Activated CD8-positive, alpha-beta memory T cell treated with anti-CD3 and anti-CD28 coated beads for 1 hour (primary cell): ENCODE results near the gene INSIG1.

Experiments used
- DNase-seq, 2 donors: peaks; one replicate each; pipeline ENCODE4 v3.0.0-alpha.2; 2020; ENCODE audit warnings: low read depth in 1 of 2; ENCODE audit errors: extremely low read depth in 1 of 2

INSIG1 gene

DNA sequence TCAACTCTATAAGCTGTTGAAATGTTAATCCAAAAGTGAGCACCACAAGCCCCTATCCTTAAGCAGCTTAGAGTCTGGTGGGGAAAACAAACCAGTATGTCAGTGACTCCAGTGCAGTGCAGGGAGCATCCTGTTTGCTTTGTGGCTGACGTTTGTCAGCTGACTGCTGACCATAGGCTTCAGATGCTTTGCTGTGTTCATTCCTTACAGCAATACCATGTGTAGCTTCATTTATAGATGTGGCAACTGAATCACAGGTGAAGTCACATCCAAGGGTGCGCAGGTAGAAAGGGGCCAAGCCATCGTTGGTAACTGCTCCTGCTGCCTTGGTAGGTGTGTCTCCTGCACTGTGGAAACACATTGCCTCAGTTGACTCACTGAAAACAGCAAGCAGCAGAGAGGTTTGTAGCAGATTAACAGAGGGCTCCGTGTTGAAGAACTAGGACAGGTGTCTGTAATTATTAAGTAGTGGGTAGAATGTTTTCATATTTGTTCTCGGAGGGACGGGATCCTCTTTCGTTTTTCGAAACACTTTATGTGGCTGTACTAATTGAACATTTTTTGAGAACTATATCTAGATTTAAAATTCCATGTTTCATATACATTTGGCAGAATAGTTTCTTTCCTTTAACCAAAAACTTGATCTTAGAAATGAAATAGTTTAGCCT is 2.0 kb downstream of the INSIG1 start:
- peak in 1 of 2 donors; percentile 1 for DNase-seq

DNA sequence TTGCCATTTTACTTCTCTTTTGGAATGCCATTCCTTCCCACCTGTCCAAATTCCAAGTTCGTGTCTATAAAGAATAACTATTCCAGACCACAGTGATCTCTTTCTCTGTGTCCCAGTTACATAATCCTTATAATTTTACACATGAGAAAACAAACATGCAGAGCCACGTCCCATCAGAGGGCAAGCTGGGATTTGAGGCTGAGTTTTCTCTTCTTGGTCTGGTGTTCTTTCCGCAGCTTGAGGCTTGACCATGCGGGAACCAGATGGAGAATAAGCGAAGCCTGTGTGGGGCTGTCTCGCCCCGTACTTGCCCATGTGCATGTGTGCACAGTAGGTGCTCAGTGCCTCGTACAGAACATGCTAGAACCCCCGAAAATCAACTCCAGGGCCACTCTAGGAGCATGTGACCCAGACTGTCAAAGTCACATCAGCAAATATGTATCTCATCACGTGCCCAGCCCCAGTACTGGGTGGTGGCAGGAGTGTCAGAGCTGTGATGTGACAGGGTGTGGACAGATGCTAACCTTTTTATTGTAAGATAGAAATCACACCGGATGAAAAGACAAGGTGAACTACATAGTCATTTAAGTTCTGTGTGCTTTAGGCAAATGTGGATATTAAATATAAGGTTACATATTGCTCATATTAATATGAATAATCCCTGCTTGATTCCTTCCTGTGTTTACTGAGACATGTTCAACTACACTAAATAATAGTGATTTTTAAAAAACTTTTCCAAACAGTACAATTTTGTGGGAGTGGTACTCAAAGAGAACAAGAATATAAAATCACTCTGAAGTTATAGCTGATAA is 3.2 kb downstream of the INSIG1 start:
- DNase-seq = no peak

DNA sequence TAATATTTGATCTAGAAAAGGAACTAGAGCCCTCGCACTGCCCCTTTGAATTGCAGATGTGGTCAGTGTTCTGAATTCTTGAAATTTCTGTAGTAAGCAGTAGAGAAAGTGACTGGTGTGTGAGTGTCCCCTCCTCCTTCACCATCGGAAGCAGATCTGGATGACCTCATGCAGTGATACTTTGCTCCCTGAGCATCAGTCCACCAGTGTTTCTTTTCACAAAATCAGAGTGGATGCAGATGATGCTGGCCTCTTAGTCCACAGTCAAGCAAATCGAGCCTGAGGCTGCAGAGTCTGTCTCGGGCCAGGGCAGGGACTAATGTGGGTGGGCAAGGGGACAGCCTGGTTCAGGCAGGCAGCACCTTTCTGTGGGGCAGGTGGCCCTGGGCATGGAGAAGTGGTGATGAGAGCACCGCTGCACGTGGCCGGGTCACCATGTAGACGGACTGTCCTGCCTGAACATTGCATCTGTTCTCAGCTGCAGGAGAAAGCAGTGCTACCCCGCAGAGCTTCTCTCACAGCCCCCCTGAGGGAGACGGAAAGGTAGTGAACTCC is 5.4 kb downstream of the INSIG1 start:
- DNase-seq = no peak

DNA sequence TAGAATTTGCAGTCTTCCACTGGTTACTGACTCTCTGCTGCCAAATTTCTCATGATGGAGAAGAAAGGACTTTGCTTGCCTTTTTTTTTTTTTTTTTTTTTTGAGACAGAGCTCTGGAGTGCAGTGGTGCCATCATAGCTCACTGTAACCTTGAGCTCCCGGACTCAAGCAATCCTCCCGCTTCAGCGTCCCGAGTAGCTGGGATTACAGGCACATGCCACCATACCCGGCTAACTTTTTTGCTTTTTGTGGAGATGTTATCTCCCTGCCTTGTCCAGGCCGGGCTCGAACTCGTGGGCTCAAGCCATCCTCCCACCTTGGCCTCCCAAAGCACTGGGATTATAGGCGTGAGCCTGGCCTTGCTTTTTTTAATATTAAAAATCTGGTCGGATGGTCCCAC is 6.2 kb downstream of the INSIG1 start:
- no peak for DNase-seq

DNA sequence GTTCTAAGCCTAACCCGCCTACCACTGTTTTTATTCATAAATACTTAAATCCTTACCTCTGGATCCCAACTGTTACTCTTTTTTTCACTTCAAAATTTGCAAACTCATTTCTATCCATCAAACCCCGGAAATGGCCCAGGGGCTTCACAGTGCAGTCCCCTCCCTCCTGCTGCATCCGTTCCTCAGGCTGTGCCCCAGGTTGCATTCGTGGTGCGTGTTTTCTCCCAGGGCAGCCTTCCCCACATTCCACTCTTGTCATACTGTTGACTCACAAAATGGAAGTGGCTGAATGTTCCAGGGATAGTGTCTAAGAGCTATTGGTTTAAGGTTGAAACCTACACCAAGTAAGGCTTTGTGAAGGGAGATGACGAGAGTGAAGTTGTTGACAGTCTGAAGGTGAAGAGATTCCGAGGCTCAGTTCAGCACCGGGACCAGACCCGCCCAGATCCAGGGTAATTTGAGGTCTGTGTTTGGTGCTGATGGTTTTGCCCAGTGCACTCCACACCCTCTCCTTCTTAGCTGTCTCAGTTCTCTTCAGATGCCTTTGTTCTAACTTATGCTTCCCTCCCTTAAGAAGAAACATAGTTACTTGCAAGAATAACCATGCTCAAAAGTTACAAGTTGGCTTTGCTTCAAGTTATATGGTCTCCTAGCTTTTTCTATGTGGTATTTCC is 7.7 kb downstream of the INSIG1 start:
- no peak for DNase-seq

DNA sequence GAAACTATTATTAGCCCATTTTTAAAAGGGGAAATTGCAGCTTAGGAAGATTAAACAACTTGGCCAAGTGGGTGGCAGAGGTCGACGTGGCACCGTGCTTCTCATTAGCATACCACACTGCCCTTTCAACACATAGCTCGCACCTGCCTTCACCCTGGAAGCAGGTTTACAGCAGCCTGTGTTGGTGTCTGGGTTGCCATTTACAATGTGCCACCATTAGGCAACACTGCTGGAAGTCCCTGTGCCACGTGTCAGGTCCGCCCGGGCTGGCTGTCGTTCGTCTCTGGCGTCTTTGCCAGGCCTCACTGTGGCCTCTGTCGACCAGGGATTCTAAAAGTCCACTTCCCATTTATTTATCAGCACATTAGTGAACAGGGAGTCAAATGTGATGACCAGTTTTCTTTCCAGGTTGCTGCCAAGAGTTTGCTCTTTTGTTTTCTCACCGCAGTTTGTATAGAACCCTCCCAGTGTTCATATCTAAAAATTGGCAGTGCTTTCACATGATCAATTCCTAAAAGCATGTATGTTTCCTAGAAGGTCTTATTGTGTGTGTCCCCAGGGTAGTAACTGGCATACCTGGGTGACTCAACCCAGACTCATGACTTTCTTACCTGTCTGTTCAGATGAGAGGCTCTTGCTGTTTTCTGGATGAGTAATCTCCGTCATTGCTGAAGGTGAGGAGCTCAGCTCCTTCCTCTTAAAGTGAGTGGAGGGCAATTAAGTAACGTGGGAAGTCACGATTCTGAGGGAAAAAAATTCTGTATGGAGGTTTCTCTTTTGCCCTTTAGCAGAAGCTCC is 9.2 kb downstream of the INSIG1 start:
- no peak for DNase-seq

DNA sequence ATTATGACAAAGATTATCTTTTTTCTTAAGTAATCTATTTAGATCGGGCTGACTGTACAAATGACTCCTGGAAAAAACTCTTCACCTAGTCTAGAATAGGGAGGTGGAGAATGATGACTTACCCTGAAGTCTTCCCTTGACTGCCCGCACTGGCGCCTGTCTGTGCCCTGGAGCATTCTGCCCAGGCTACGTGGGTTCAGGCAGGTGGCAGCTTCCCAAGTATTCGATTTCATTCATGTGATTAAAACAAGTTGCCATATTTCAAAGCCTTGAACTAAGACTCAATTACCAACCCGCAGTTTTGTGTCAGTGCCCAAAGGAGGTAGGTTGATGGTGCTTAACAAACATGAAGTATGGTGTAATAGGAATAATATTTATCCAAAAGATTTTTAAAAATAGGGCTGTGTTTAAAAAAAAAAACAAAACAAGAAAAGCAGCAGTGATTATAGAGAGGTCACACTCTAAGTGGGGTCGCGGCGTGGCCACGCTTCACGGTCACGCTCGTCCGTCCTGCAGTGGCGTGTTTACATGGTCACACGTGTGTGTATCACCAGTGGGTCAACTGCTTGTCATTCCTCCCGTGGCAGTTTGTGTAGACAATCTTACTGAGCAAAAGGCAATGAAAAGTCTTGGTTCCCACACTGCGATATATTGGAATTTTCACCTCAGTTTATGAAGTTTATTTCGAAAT is 10.8 kb downstream of the INSIG1 start:
- no peak for DNase-seq

DNA sequence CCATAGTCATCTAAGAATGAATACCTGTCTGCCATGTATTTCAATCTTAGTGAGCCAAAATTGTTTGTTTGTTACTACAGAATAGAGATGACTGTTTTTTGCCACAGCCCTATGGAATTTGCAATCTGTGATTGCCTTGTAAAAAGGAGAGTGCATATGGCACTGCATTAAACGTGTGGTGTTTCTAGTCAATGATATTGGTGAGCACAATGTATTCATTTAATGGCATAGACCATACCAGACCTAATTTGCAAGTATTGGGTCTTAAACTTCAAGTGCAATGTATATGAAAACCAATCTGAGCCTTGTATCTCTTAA is 11.3 kb downstream of the INSIG1 start:
- DNase-seq = no peak

DNA sequence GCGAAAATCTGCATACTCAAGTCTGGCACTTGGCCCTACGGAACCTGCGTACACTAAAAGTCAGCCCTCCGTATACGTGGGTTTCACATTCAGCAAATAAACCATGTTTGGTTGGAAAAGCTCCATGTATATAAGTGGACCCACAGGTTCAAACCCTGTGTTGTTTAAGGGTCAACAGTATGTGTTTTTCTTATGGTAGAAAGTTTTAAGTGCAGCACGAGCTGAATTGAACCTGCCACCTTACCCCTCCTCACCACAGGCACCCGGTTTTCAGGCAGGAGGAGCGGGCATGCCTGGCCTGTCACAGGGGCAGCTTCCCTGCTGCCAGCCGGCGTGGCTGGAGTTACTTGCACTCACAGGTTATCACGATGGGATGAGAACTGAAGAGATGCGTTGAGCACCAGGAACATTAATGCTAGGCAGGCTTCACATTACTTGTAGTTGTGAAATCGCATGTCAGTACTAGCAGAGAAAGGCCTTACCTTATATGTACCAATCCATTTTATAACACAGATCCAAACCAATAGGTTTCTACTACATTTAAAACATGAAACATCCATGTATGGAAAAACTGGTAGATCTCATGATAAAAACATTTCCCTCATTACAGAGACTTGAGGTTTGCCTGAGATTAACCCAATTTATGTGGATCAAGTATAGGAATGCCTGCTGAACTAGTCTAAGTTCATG is 12.9 kb downstream of the INSIG1 start:
- no peak for DNase-seq

DNA sequence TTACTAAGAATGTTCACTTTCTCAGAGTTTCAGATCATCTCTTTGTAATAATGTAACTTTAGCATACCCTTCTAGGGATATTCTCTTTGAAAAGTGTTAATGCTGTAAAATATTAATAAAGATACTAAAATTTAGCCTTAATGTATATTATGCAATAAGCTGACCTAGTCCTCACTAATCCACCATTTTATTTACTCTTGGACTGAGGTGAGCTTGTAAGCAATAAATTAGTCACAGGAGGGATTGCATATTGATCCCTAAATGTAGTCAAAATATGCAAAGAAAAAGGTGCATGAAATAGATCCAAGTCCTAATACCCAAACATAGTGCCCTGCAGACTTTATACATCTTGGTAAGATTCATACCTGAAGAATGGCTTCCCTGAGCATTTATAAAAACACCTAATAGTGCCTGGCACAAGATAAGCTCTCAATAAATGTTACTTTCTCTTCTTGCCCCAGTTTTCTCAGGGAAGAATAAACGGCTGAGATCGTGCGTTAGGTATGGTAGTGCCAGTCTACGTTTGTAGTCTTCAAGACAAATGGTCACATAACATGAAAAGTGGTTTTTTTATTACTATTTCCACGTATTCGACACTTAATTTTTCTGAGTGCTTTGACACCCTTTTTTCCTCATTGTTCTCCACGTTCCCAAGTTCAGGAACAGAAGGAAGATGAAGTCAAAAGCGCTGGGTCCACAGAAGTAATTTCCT is 14.3 kb downstream of the INSIG1 start:
- no peak for DNase-seq

DNA sequence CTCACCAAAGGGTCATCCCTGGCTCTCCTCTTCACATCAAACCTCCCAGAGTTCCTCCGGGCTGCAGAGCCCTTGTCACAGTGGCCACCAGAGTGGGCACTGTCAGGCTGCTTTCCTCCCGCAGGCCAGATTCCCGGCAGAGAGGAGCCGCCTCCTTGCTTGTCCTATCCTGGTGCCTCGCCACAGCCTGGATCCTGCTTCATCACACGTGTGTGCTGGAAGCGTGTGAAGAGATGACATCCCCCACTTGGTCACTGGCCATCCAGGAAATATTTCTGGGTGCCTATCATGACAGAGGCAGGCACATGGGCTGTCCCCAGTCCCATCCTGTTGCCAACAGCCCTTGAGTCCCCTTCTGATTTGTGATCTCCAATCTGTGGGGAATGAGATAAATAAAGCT is 15.0 kb downstream of the INSIG1 start:
- no peak for DNase-seq

DNA sequence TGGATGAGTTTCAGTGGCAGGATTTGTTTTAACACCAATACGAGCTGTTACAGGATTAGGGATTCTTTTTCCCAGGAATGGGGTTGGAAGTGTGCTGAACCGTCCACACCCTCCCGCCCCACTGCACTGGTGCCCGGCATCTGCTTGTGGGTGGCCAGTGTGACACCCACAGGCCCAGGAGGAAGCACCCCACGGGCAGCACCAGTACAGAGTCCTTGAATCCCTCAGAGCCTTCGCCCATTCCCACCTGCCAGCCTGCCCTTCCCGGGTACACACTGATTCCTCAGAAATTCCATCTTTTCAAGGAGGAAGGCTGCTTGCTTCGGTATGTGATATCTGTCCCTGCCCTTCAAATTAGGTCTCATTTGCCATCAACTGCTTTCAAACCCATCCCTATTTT is 15.4 kb downstream of the INSIG1 start:
- no peak for DNase-seq

DNA sequence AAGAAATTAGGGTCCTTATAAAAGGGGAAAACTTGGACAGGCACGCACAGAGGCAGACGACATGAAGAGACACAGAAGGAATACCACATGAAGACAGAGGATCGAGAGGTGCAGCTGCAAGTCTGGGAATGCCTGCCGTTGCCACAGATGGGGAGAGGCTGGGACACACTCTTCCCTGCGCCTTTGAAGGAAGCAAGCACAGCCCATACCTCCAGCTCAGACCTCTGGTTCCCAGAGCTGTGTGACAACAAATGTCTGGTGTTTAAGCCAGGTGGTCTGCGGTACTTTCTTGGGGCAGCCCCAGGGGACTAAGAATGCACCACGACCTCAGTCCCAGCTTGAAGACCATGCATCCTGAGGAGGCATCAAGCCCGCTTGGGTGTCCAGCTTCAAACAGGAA is 18.3 kb downstream of the INSIG1 start:
- no peak for DNase-seq

DNA sequence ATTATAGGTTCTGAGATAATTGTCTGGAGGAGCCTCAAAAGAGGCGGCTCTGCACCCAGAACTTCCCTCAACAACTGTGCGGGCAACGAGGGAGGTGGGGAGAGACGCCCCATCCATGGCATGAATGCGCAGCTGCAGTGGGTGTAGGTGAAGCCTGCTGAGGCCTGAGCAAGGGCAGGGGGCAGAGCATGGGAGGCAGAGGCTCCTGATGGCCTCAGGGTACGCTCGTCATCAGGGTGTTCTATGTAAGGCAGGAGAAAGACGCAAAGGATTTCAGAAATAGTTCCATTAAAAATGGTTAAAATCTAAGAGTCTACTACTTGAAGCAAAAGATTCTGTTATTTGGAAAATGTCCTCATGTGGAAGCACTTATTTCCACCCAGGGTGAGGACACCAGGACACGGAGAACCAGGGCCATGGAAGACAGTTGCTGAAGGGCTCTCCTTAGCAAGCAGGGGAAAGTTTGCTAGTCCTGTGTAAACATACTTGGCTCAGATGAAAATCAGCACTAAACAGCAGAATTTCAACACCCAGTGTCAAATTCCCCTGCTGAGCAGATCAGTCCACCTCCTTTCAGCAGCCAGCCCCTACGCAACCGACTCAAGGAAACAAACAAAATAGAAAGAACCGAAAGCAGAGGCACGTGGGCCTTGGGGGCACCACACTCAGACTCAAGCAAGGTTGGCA is 18.9 kb downstream of the INSIG1 start:
- no peak for DNase-seq

DNA sequence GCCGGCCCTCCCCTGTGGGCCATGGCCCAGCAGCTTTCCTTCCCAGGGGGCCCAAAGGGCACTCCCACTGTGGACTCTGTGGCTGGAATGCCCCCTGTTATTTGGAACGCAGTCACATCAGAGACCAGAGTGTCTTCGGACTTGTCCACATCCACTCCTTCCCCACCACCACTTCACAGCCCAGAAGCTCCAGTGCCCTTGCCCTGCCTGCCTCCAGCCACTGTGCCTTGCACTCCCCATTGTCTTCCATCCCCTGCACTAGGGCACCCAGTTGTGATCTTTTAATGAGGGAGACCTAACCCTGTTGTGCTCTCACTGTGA is 19.4 kb downstream of the INSIG1 start:
- no peak for DNase-seq

DNA sequence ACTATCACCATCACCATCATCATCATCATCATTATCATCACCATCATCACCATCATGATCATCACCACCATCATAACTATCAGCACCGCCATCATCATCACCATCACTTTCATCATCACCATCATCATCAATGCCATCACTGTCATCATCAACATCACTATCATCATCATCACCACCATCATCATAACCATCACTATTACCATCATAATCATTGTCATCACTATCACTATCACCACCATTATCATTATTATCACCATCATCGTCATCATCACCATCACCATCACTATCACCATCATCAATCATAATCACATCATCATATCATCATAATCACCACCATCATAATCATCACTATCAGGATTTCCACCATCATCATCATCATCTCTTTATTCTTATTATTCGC is 20.6 kb downstream of the INSIG1 start:
- DNase-seq = no peak

DNA sequence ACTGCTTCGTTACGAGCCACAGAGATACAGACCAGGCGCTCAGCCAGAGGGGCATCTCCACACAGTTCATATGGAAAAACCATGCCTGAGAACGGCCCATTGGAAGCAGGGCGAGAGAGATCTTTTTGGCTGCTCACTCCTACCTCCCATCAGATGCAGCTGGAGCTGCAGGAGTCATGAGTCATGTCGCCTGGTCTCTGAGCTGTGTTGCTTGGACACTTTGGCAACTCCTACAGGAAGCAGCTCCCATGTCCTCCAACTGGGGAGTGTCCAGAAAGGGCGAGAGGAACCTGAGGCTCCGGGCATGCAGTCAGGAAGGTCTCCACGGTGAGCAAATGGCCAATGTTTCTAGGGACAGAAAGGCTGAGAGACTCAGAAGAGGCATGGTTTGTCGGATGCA is 24.9 kb downstream of the INSIG1 start:
- no peak for DNase-seq

DNA sequence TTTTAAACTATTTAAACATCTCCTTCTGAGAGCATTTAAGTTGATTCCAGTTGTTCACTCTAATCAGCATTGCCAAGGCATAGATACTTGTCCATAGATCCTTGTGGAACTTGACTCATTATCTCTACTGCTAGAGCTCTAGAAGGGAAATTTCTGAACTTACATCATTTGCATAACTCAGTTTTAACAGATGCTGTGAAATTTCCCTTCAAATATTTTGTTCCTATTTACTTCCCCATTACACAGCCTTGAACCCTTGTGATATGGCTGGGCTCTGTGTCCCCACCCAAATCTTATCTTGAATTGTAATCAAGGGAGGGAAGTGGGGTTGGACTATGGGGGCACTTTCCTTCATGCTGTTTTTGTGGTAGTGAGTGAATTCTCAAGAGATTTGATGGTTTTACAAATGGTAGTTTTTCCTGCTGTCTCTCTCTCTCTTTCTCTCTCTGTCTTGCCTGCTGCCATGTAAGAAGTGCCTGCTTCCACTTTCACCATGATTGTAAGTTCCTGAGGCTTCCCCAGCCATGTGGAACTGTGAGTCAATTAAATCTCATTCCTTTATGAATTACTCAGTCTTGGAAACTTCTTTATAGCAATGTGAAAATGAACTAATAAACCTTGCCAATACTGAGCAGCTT is 25.4 kb downstream of the INSIG1 start:
- DNase-seq = no peak
